MM.1S (cell line): Measurements from ENCODE around the gene NUP85.

ENCODE experiments used
- DNase-seq: peaks from one replicate; pipeline ENCODE4 v3.0.0-alpha.2; 2015
- H2AFZ ChIP-seq: fragments of 300-600 bp; sonication (generic); 2 replicates; pipeline ENCODE4 v1.6.0; 2016; ENCODE audit warnings: antibody characterized with exemption, low read length
- H3F3A ChIP-seq: fragments of 300-600 bp; sonication (generic); 2 replicates; pipeline ENCODE4 v1.6.1; 2016; ENCODE audit warnings: mild to moderate bottlenecking, antibody characterized with exemption, low read length, moderate library complexity, mixed read lengths; ENCODE audit not compliant: insufficient read depth
- H3K27ac ChIP-seq: fragments of 300-600 bp; sonication (generic); 2 replicates; pipeline ENCODE4 v1.5.1; 2016; ENCODE audit warnings: mild to moderate bottlenecking, low read length
- H3K27me3 ChIP-seq: fragments of 300-600 bp; sonication (generic); replicated peaks from 2 replicates; pipeline ENCODE4 v1.6.0; 2016; ENCODE audit warnings: low read length; ENCODE audit not compliant: insufficient read depth
- H3K36me3 ChIP-seq: fragments of 300-600 bp; sonication (generic); replicated peaks from 2 replicates; pipeline ENCODE4 v1.6.1; 2016; ENCODE audit warnings: mild to moderate bottlenecking, low read length, mixed read lengths; ENCODE audit not compliant: insufficient read depth
- H3K4me1 ChIP-seq: fragments of 300-600 bp; sonication (generic); 2 replicates; pipeline ENCODE4 v1.6.1; 2016; ENCODE audit warnings: low read length, mixed read lengths
- H3K4me2 ChIP-seq: fragments of 300-600 bp; sonication (generic); 2 replicates; pipeline ENCODE4 v1.6.0; 2016; ENCODE audit warnings: low read depth, low read length
- H3K4me3 ChIP-seq: fragments of 300-600 bp; sonication (generic); 2 replicates; pipeline ENCODE4 v1.5.1; 2016; ENCODE audit warnings: low read length, mixed read lengths
- H3K79me2 ChIP-seq: fragments of 300-600 bp; sonication (generic); 2 replicates; pipeline ENCODE4 v1.6.1; 2016; ENCODE audit warnings: mixed run types, low read length, mixed read lengths
- H3K9ac ChIP-seq: fragments of 300-600 bp; sonication (generic); 2 replicates; pipeline ENCODE4 v1.6.1; 2016; ENCODE audit warnings: low read length, mixed read lengths
- H3K9me2 ChIP-seq: fragments of 300-600 bp; sonication (generic); replicated peaks from 2 replicates; pipeline ENCODE4 v1.6.1; 2016; ENCODE audit warnings: mild to moderate bottlenecking, low read length, mixed read lengths; ENCODE audit not compliant: insufficient read depth
- H3K9me3 ChIP-seq: fragments of 300-600 bp; sonication (generic); replicated peaks from 2 replicates; pipeline ENCODE4 v1.6.1; 2016; ENCODE audit warnings: mild to moderate bottlenecking, low read length, mixed read lengths; ENCODE audit not compliant: insufficient read depth
- H4K20me1 ChIP-seq: fragments of 300-600 bp; sonication (generic); 2 replicates; pipeline ENCODE4 v1.6.1; 2016; ENCODE audit warnings: mild to moderate bottlenecking, low read length, moderate library complexity, mixed read lengths; ENCODE audit not compliant: insufficient read depth
- CTCF ChIP-seq: fragments of 300-600 bp; sonication (generic); IDR thresholded peaks from 2 replicates; pipeline ENCODE4 v1.5.1; 2016; ENCODE audit warnings: antibody characterized with exemption, low read length, mixed read lengths
- EZH2 ChIP-seq: fragments of 300-600 bp; sonication (generic); optimal IDR thresholded peaks from 2 replicates; pipeline ENCODE3; 2017; ENCODE audit warnings: low read depth, mild to moderate bottlenecking, antibody characterized with exemption, low read length, mixed read lengths
- EZH2phosphoT487 ChIP-seq: fragments of 300-600 bp; sonication (generic); IDR thresholded peaks from 2 replicates; pipeline ENCODE4 v1.6.1; 2018; ENCODE audit warnings: antibody characterized with exemption, low read length

The NUP85 gene

GRCh38 chr17:75238684-75239191 is 33.3 kb downstream of the NUP85 start:
- no peak overlapping the region for H2AFZ ChIP-seq
- no peak overlapping the region for H3K4me3 ChIP-seq
- H3K79me2 ChIP-seq, result no peaks in the 10 kb centered on the region
- H3K9me3 ChIP-seq, result no peaks in the 10 kb centered on the region
- DNase-seq, result peak; percentile 77
- no peak overlapping the region for H3K4me2 ChIP-seq
- no peak overlapping the region for H3K9ac ChIP-seq
- H3K27ac ChIP-seq, result no peak overlapping the region
- no peaks in the 10 kb centered on the region for H3K4me1 ChIP-seq
- H4K20me1 ChIP-seq, result no peaks in the 10 kb centered on the region
- TF ChIP-seq CTCF (peak; percentile 87), EZH2 (no peak), EZH2phosphoT487 (no peak)
- H3K36me3 ChIP-seq, result peaks cover 15% of the 10 kb centered on the region
- H3F3A ChIP-seq, result peaks cover 12% of the 10 kb centered on the region; the same call in 1 of the 2 replicates
- no peaks in the 10 kb centered on the region for H3K9me2 ChIP-seq
- H3K27me3 ChIP-seq, result no peaks in the 10 kb centered on the region

GRCh38 chr17:75239214-75239613 is 33.7 kb downstream of the NUP85 start:
- Histone ChIP-seq H3K4me1 (no peaks in the 10 kb centered on the region), H3K36me3 (peaks cover 15% of the 10 kb centered on the region), H3K4me3 (no peak overlapping the region), H3K9me3 (no peaks in the 10 kb centered on the region), H3K27me3 (no peaks in the 10 kb centered on the region), H3K27ac (no peak overlapping the region), H3K9ac (no peak overlapping the region), H3K4me2 (no peak overlapping the region), H3K79me2 (no peaks in the 10 kb centered on the region), H2AFZ (no peak overlapping the region), H4K20me1 (no peaks in the 10 kb centered on the region), H3K9me2 (no peaks in the 10 kb centered on the region), H3F3A (peaks cover 12% of the 10 kb centered on the region; the same call in 1 of the 2 replicates)
- no peak for DNase-seq
- TF ChIP-seq EZH2phosphoT487, result no peak
- no peak for TF ChIP-seq EZH2
- TF ChIP-seq CTCF, result no peak

- Histone ChIP-seq H3K27ac (no peak overlapping the region), H3K79me2 (no peaks in the 10 kb centered on the region), H3K4me3 (no peak overlapping the region), H2AFZ (no peak overlapping the region), H3K9ac (no peak overlapping the region), H3K9me3 (no peaks in the 10 kb centered on the region), H3K9me2 (no peaks in the 10 kb centered on the region), H3K27me3 (no peaks in the 10 kb centered on the region), H3K4me1 (no peaks in the 10 kb centered on the region), H3F3A (peaks cover 10% of the 10 kb centered on the region; the same call in 1 of the 2 replicates), H3K4me2 (no peak overlapping the region), H4K20me1 (no peaks in the 10 kb centered on the region), H3K36me3 (peaks cover 10% of the 10 kb centered on the region)
- no peak for DNase-seq
- TF ChIP-seq EZH2 (no peak), CTCF (no peak), EZH2phosphoT487 (no peak)
Observed at GRCh38 chr17:75239778-75240393, 34.4 kb downstream of the NUP85 start.
